K562 (cell line): ENCODE results near the gene EPB42. TPM values are rescaled to one million over a fixed set of nuclear protein-coding genes. Genes with fewer than 3 reads are reported as not detected.
A peak's percentile ranks its signal among the peaks of the same experiment; 100 is the strongest.

Experiments
- ARHGAP35 ChIP-seq: fragments of 450-650 bp; IDR thresholded peaks from 2 replicates; pipeline ENCODE4 v1.6.1; 2018; ENCODE audit not compliant: partially characterized antibody
- C11orf30 ChIP-seq: fragments of 450-650 bp; IDR thresholded peaks from 2 replicates; pipeline ENCODE4 v1.6.1; 2016; ENCODE audit warnings: low read depth, mild to moderate bottlenecking
- ESRRA ChIP-seq: fragments of 450-650 bp; IDR thresholded peaks from 2 replicates; pipeline ENCODE4 v1.6.1; 2014; ENCODE audit warnings: low read depth, mild to moderate bottlenecking, moderate library complexity, borderline replicate concordance
- FOXO4 ChIP-seq: fragments of 450-650 bp; formaldehyde crosslinking; IDR thresholded peaks from 2 replicates; pipeline ENCODE4 v1.4.0; 2020; ENCODE audit warnings: mild to moderate bottlenecking, moderate library complexity
- HMGN3 ChIP-seq: IDR thresholded peaks from 2 replicates; pipeline ENCODE4 v1.6.1; 2011; ENCODE audit warnings: borderline replicate concordance, low read depth, mild to moderate bottlenecking, mixed read lengths, low read length; ENCODE audit not compliant: insufficient read length; ENCODE audit errors: extremely low read depth
- MECOM ChIP-seq: fragments of 250-450 bp; sonication (Bioruptor Pico); IDR thresholded peaks from 2 replicates; pipeline ENCODE4 v1.8.0; 2022; ENCODE audit warnings: inconsistent platforms
- NR2C2 ChIP-seq, 2 experiments: fragments of 200-800 bp in 1 of 2; sonication (Bioruptor generic) in 1 of 2; sonication (generic) in 1 of 2; formaldehyde crosslinking in 1 of 2; IDR thresholded peaks; 2 replicates each; pipeline versions ENCODE4 v1.6.1 to v1.8.0; 2016 to 2022; ENCODE audit warnings: mild to moderate bottlenecking in 1 of 2, missing compliant biosample characterization in 1 of 2, missing genetic modification characterization in 1 of 2, missing genetic modification reagents in 1 of 2
- PHF8 ChIP-seq: fragments of 200-600 bp; sonication (generic); IDR thresholded peaks from 2 replicates; pipeline ENCODE4 v1.6.1; 2012; ENCODE audit warnings: mixed run types, mild to moderate bottlenecking, inconsistent platforms, low read length, moderate library complexity, borderline replicate concordance
- SAFB2 ChIP-seq: fragments of 200-400 bp; formaldehyde crosslinking; IDR thresholded peaks from 2 replicates; pipeline ENCODE4 v1.6.1; 2018; ENCODE audit warnings: borderline replicate concordance, low read length, low read depth, moderate library complexity; ENCODE audit not compliant: severe bottlenecking
- SP2 ChIP-seq: IDR thresholded peaks from 2 replicates; pipeline ENCODE4 v1.6.1; 2011; ENCODE audit warnings: mild to moderate bottlenecking, low read depth, low read length, moderate library complexity; ENCODE audit not compliant: poor library complexity, severe bottlenecking; ENCODE audit errors: extremely low read depth
- SRF ChIP-seq, 2 experiments: fragments of 250-450, 450-650 bp in 1 of 2; sonication (Bioruptor Pico) in 1 of 2; sonication (generic) in 1 of 2; formaldehyde crosslinking; IDR thresholded peaks; 2 replicates each; pipeline versions ENCODE4 v1.5.0 to v1.5.1; 2020 to 2022; ENCODE audit warnings: mild to moderate bottlenecking in 1 of 2, missing genetic modification reagents in 1 of 2
- TAF7 ChIP-seq: fragments of 450-650 bp; IDR thresholded peaks from 2 replicates; pipeline ENCODE4 v1.6.1; 2016; ENCODE audit warnings: missing genetic modification characterization, missing compliant biosample characterization
- polyA plus RNA-seq, 8 experiments: library from polyadenylated mRNA; depleted of rRNA in 4 of 8; stranded (reverse) in 5 of 8; unstranded in 3 of 8; fragments of >200 nt; fragmentation: Nextera tagmentation in 2 of 8; fragmentation: Illumina TruSeq in 1 of 8; extraction: Ambion mirVana in 2 of 8; extraction: Trizol in 1 of 8; gene quantifications; 2 replicates each; pipeline versions ENCODE4 v1.2.1 to v1.2.3, GENCODE V29; 2011 to 2014; ENCODE audit warnings: inconsistent platforms in 1 of 8, missing spikeins in 1 of 8
- total RNA-seq, 7 experiments: library from RNA; depleted of rRNA in 6 of 7; stranded (reverse); fragments of >200 nt in 6 of 7; fragmentation: Illumina TruSeq in 2 of 7; extraction: Trizol in 2 of 7; gene quantifications; 2 replicates each; pipeline versions ENCODE4 v1.2.1 to v1.2.3, GENCODE V29; 2011 to 2021; ENCODE audit warnings: low replicate concordance in 1 of 7
- TF ChIP-seq, protein P1 (sequence below): fragments of 200-800 bp; sonication (Bioruptor generic); IDR thresholded peaks from 2 replicates; pipeline ENCODE4 v1.6.1; 2016; ENCODE audit warnings: missing genetic modification characterization, missing compliant biosample characterization
- TF ChIP-seq, protein P2 (sequence below): sonication (generic); formaldehyde crosslinking; IDR thresholded peaks from 2 replicates; pipeline ENCODE4 v1.8.1; 2023; ENCODE audit warnings: mild to moderate bottlenecking, missing genetic modification reagents
- TF ChIP-seq, protein P3 (sequence below): sonication (generic); formaldehyde crosslinking; IDR thresholded peaks from 2 replicates; pipeline ENCODE4 v1.8.1; 2022; ENCODE audit warnings: missing genetic modification reagents

Gene EPB42
- total and polyA plus RNA-seq, 9 of the 15 experiments (the other 6 are each of a cell fraction or from before 2014, with no cell fraction given) = 0.38 to 2.3 (median 1.4) TPM

DNA sequence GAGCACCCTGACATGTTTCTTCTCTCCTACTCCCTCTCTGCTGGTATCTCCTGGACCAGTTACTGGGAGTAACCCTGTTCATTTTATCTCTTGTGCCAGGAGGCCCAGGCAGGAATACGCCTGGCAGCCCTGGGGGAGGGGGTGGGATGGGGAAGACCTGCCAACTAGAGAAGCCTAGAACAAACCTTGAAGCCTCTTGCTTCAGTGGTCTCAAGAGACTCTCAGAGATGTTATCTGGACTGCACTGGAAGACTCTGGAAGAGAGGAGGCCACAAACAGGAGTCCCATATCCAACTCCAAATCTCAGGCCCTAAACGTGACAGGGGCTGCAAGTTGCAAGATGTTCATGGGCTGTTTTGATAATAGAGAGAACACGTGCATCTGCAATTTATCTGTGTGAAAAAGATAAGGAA is at the start of gene EPB42 (continued):
- TF ChIP-seq SRF (CRISPR knock-in tag; IDR thresholded peaks at IDR 0.05) (no peak), NR2C2 (CRISPR knock-in tag; IDR thresholded peaks at IDR 0.05) (no peak), NR2C2 (tag; IDR thresholded peaks at IDR 0.05) (no peak), ARHGAP35 (no peak), FOXO4 (CRISPR knock-in tag) (no peak), HMGN3 (no peak), MECOM (CRISPR knock-in tag) (0 out of 2 replicates have a peak, but pooled peaks have one; percentile 40), SAFB2 (no peak), PHF8 (no peak), ESRRA (no peak), TAF7 (no peak), SP2 (no peak), C11orf30 (no peak)
- TF ChIP-seq, protein P1, sequence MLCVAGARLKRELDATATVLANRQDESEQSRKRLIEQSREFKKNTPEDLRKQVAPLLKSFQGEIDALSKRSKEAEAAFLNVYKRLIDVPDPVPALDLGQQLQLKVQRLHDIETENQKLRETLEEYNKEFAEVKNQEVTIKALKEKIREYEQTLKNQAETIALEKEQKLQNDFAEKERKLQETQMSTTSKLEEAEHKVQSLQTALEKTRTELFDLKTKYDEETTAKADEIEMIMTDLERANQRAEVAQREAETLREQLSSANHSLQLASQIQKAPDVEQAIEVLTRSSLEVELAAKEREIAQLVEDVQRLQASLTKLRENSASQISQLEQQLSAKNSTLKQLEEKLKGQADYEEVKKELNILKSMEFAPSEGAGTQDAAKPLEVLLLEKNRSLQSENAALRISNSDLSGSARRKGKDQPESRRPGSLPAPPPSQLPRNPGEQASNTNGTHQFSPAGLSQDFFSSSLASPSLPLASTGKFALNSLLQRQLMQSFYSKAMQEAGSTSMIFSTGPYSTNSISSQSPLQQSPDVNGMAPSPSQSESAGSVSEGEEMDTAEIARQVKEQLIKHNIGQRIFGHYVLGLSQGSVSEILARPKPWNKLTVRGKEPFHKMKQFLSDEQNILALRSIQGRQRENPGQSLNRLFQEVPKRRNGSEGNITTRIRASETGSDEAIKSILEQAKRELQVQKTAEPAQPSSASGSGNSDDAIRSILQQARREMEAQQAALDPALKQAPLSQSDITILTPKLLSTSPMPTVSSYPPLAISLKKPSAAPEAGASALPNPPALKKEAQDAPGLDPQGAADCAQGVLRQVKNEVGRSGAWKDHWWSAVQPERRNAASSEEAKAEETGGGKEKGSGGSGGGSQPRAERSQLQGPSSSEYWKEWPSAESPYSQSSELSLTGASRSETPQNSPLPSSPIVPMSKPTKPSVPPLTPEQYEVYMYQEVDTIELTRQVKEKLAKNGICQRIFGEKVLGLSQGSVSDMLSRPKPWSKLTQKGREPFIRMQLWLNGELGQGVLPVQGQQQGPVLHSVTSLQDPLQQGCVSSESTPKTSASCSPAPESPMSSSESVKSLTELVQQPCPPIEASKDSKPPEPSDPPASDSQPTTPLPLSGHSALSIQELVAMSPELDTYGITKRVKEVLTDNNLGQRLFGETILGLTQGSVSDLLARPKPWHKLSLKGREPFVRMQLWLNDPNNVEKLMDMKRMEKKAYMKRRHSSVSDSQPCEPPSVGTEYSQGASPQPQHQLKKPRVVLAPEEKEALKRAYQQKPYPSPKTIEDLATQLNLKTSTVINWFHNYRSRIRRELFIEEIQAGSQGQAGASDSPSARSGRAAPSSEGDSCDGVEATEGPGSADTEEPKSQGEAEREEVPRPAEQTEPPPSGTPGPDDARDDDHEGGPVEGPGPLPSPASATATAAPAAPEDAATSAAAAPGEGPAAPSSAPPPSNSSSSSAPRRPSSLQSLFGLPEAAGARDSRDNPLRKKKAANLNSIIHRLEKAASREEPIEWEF (CRISPR knock-in tag) = no peak
- TF ChIP-seq, protein P2, sequence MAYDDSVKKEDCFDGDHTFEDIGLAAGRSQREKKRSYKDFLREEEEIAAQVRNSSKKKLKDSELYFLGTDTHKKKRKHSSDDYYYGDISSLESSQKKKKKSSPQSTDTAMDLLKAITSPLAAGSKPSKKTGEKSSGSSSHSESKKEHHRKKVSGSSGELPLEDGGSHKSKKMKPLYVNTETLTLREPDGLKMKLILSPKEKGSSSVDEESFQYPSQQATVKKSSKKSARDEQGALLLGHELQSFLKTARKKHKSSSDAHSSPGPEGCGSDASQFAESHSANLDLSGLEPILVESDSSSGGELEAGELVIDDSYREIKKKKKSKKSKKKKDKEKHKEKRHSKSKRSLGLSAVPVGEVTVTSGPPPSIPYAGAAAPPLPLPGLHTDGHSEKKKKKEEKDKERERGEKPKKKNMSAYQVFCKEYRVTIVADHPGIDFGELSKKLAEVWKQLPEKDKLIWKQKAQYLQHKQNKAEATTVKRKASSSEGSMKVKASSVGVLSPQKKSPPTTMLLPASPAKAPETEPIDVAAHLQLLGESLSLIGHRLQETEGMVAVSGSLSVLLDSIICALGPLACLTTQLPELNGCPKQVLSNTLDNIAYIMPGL = no peak
- TF ChIP-seq, protein P3, sequence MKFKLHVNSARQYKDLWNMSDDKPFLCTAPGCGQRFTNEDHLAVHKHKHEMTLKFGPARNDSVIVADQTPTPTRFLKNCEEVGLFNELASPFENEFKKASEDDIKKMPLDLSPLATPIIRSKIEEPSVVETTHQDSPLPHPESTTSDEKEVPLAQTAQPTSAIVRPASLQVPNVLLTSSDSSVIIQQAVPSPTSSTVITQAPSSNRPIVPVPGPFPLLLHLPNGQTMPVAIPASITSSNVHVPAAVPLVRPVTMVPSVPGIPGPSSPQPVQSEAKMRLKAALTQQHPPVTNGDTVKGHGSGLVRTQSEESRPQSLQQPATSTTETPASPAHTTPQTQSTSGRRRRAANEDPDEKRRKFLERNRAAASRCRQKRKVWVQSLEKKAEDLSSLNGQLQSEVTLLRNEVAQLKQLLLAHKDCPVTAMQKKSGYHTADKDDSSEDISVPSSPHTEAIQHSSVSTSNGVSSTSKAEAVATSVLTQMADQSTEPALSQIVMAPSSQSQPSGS (CRISPR knock-in tag) = no peak
